ENCODE results near the gene LRRK1.

DNA sequence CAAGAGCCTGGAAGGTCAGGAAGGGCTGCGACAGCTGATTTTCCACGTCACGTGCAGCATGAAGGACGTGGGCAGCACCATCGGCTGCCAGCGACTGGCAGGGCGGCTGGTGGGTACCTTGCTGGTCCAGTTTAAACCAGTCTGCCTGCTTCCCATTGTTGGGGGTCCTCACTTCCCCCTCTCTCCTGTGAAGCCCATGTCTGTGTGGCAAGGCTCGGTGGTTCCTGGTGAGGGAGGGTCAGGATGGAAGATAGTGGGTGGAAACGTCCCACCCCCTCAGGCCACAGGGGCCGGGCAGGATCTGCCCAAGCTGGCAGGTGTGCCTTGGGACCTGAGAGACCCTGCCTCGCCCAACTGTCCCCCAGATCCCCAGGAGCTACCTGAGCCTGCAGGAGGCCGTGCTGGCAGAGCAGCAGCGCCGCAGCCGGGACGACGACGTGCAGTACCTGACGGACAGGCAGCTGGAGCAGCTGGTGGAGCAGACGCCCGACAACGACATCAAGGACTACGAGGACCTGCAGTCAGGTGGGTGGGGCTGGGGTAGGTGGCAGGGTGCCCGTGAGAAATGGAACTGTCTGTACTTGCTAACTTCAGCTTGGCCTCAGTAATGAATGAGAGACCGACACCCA lies 108.2 kb downstream of the LRRK1 start:
- no peak for TF ChIP-seq POLR2A (IDR thresholded peaks at IDR 0.05)
- TF ChIP-seq, protein P1, sequence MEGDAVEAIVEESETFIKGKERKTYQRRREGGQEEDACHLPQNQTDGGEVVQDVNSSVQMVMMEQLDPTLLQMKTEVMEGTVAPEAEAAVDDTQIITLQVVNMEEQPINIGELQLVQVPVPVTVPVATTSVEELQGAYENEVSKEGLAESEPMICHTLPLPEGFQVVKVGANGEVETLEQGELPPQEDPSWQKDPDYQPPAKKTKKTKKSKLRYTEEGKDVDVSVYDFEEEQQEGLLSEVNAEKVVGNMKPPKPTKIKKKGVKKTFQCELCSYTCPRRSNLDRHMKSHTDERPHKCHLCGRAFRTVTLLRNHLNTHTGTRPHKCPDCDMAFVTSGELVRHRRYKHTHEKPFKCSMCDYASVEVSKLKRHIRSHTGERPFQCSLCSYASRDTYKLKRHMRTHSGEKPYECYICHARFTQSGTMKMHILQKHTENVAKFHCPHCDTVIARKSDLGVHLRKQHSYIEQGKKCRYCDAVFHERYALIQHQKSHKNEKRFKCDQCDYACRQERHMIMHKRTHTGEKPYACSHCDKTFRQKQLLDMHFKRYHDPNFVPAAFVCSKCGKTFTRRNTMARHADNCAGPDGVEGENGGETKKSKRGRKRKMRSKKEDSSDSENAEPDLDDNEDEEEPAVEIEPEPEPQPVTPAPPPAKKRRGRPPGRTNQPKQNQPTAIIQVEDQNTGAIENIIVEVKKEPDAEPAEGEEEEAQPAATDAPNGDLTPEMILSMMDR (IDR thresholded peaks at IDR 0.05): no peak

Measured in thyroid gland (tissue), 4 donors.